Kasumi-1 (cell line): ENCODE data around the gene RFX3.
A peak's percentile ranks its signal among the peaks of the same experiment; 100 is the strongest.

ENCODE experiments used
- DNase-seq, 2 experiments: peaks; one replicate each; lab custom pipeline; 2025; lab: John Stamatoyannopoulos, UW

The RFX3 gene

GRCh38 chr9:3215658-3216057 lies 310.1 kb downstream of the RFX3 start:
- no peak for DNase-seq

DNA sequence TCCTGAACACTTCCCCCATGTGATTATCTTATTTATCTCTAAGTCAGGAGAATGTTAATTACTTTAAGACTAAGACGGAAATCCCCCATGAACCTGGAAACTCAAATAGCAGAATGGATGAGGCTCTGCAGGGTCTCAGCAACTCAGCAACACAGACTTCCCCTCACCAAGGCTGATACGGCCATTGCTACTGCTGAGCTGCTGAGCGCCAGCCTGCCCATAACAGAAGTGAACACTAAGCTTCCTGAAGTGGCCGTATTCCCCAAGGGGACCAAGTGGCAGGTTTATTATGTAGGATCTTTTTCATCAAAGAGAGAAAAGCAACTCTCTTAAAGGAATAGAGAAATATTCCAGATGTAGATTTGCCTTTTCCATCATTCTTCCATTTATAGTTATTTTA lies 311.1 kb downstream of the RFX3 start:
- DNase-seq: no peak

DNA sequence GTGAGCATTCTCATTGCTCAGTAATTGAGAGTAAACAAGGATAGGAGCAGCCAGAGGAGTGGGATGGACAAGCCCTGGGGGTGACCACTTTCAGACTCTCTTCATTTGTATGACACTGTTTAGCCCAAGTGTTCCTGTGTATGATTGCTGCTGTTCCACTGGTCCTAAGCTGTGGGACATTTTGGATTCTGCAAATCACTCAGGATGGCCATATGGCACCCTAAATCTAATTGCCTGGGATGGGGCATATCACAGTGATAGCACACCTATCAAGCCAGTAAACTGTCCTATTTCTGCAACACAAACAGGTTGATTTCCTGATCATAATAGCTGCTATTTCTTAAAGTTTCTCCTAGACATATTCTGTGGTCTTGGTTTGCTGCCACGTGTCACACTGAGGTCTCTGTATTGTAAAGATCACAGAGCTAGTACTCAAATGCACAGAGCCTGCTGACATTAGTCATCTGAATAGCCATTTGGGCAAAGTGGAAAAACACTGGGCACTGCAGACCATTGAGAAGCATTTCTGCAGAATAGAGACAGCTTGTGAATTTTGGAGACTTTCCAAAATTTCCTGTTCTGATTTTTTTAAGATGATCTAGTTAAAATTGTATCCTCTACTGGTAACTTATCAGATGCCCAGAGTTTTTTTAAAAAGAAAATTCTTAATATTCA lies 320.2 kb downstream of the RFX3 start:
- no peak for DNase-seq

DNA sequence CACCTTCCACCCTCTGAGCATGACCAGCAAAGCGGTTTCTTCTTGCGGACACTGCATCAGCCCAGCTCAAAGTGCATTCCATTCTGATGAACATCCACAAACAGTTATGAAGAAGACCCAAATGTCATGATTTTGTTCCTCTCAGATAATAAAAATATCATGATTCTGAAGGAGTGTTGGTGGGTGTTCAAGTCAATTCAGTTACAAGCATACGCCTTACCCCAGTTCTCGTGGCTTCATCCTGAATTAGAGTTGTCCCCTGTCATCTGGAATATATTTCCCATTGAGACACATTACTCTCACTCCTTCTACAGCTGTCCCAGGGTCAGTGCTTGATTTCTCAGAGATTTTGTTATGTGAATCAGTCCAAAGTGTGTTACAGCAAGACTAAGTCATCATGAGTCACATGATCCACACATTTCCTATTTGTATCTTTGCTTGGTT lies 325.4 kb downstream of the RFX3 start:
- DNase-seq: no peak

- no peak for DNase-seq
These were observed 332.0 kb downstream of the RFX3 start for GRCh38 chr9:3193791-3194190.

DNA sequence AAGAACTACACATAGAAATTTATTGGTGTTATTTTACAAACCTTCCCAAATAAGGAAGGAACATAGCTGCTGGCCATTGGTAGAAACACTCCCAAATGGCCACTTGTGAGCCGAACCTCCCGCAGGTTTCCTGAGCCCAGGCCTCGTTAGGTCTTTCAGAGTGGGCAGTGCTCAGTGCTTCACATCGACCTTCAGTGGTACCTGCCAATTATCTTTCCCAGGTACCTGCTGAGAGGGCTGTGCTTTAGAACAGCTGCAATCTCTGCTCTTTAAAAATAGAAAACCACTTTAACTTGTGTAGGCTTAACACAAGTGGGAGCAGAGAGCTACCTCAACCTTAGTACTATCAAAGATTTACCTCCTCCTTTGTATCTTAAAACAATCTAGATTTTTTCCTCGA lies 334.1 kb downstream of the RFX3 start:
- no peak for DNase-seq

DNA sequence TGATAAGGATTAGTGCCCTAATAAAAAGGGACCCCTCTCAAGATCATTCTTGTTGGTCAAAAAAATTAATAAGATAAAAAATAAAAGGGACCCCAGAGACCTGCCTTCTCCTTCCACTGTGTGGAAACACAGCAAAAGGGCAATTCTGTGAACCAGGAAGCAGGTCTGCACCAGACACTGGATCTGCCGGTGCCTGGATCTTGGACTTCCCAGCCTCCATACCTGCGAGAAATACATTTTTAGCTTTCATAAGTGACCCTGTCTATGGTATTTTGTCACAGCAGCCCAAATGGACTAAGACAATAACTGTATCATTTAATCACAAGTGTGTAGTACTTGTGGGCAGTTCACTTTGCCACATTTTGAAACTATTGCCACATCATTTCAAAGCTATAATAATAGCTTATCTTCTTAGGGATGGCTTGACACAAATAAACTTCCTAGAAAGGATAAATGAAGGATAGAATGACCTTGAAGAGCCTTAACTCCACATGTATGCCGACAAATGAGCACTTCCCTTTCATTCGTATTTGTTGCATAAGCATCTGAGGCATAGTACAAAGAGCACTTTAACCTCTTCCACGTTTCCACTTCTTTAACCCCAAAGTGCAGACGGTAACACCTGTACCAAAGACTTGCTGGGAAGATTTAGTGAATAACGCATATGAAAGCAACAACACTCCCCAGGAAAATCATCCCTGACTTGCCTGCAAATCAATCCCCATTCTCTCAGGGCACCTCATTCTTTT lies 336.5 kb downstream of the RFX3 start:
- DNase-seq: no peak

- no peak for DNase-seq
These were observed 339.1 kb downstream of the RFX3 start for GRCh38 chr9:3186751-3187150.

DNA sequence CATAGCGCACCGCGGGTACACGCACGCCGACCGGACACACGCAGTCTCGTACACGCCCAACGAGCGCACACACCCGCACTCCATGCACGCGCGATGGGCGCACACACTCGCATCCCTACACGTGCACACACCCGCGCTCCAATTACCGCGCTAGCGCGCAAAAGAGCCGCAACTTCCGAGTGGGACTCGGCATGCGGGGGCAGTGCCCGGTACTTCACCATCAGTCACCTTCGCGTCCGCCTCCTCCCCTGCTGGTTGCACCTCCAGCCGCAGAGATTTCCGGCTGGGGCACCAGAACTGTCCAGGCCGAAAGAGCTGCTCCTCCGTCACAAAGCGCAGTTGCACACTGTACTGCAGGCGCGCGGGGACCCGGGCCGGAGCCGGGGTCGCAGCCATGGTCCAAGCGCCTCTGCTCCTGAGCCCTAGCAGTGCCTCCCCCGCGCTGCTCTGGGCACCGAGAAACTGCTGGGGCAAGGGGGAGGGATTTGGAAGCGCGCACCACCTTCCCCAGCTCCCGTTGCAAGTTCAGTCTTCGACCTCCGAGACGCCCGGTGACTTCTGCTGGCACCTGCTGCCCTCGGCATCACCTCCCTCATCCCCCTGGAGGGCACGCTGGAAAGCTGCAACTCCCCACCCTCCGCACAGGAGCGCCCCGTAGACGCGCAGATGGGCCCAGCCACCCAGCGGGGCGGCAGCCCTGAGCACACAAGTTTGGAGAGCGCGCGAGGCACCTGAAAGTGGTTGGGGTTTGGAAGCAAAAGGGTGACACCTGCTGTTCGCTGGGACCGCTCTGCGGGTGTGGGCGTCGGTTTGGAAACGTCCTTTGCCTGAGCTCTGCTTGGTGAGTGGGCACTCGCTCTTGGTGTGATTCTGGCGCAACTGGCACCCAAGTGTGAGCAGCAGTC lies 344.5 kb downstream of the RFX3 start:
- no peak for DNase-seq

GRCh38 chr9:3180696-3181048 lies 345.1 kb downstream of the RFX3 start:
- DNase-seq: no peak

DNA sequence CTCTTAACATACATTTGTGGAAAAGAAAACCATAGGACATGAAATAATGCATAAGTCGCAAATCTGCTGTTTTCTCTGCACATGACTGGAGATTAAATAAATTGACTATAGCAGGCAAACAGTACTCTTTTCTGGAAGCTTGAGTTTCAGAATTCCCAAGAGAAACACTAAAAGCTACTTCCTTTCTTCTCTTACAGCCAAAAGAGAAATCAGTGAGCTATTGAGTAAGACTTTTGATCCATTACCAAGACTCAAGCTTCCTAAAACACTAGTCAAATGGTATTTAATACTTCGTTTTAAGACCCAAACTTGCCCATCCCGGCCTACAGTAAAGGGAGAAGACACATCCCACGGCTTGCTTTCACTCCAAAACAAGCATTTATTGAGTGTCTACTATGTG lies 346.1 kb downstream of the RFX3 start:
- DNase-seq: no peak

- DNase-seq: no peak
These were observed 347.9 kb downstream of the RFX3 start for GRCh38 chr9:3177936-3178335.

DNA sequence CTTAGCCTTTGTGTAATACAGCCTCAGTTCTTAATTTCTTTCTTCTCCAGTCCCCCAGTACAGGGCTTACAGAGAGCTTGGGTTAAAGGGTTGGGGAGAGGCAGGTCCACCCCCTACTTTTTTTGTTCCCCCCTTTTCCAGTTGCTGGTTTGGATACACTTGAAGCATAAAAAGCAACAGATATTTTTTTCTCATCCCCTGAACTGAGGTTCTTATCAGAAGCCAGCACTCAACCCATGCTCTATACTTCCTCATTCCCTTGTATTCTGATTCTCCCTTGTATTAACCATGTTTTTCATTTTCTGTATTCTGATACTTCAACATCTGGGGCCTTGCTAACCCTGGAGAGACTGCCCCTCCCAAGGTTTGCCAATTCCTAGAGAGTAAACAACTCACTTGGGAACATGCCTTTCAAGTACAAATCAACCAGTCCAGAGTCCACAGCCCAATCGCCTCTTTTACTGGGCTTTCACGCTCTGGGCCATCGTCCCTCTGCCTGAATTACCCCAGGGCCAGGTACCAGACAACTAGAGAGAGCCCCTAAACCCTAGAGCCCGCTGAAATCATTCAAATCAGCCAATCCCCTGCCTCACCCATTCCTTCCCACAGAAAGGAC lies 348.5 kb downstream of the RFX3 start:
- peak; percentile 10 to 40 for DNase-seq

- DNase-seq: no peak
These were observed 352.4 kb downstream of the RFX3 start for GRCh38 chr9:3173374-3173773.

DNA sequence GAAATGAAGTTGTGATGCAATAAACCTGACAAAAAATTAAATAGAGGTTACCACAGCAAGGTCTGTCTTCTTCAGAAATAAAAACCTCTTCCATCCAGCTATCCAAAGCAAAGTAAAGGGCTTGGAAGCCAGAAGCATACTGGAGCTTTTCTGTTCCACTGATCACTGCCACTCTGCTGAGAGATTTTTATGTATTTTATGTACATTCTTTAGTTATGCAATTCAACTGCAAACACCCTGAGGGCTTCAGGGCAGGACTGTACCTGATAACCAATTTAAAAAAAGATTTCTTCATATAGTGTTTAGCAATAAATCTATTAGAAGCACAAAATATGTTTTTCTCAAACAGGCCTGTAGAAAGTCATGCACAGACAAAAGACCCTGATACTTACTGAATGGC lies 355.0 kb downstream of the RFX3 start:
- DNase-seq: no peak
